Keratinocyte (primary cell): Measurements from ENCODE around the gene GCM1. TPM values are rescaled to one million over a fixed set of nuclear protein-coding genes. Genes with fewer than 3 reads are reported as not detected.

ENCODE experiments used
- DNase-seq: peaks from one replicate; pipeline ENCODE4 v3.0.0-alpha.2; 2011; ENCODE audit warnings: low read depth, missing footprints, low spot score
- FAIRE-seq: peaks from 2 replicates; lab custom pipeline; 2011; peaks lifted over from hg19 to GRCh38; lab: Jason Lieb, UNC
- H2AFZ ChIP-seq: 2 replicates; pipeline ENCODE4 v1.6.0; 2012; ENCODE audit warnings: low read length, control low read depth, inconsistent platforms; ENCODE audit not compliant: control insufficient read depth
- H3K27ac ChIP-seq: 2 replicates; pipeline ENCODE4 v1.5.1; 2011; ENCODE audit warnings: low read length; ENCODE audit not compliant: control insufficient read depth, insufficient read depth
- H3K27me3 ChIP-seq: 3 replicates; pipeline ENCODE4 v1.6.0; 2011; ENCODE audit warnings: low read length; ENCODE audit not compliant: control insufficient read depth, insufficient read depth; ENCODE audit errors: extremely low read depth
- H3K36me3 ChIP-seq, 2 experiments: 2 replicates in 1 of 2; 3 replicates in 1 of 2; pipeline ENCODE4 v1.5.1; 2011; ENCODE audit warnings: low read length in 2 of 2, mild to moderate bottlenecking in 1 of 2; ENCODE audit not compliant: control insufficient read depth in 2 of 2, insufficient read depth in 2 of 2; ENCODE audit errors: extremely low read depth in 1 of 2
- H3K4me1 ChIP-seq: 3 replicates; pipeline ENCODE4 v1.5.1; 2011; ENCODE audit warnings: low read length; ENCODE audit not compliant: control insufficient read depth, insufficient read depth; ENCODE audit errors: extremely low read depth
- H3K4me2 ChIP-seq: 3 replicates; pipeline ENCODE4 v1.6.0; 2011; ENCODE audit warnings: low read depth, low read length; ENCODE audit not compliant: control insufficient read depth, insufficient read depth; ENCODE audit errors: extremely low read depth
- H3K4me3 ChIP-seq, 3 experiments: fragments of 200-600 bp in 1 of 3; sonication (generic) in 1 of 3; 2 replicates in 2 of 3; 3 replicates in 1 of 3; pipeline ENCODE4 v1.5.1; 2011 to 2016; ENCODE audit warnings: low read length in 3 of 3, mild to moderate bottlenecking in 3 of 3, control low read depth in 2 of 3, inconsistent platforms in 1 of 3, low read depth in 1 of 3, mixed read lengths in 1 of 3, mixed run types in 1 of 3, moderate library complexity in 1 of 3; ENCODE audit not compliant: control insufficient read depth in 2 of 3, insufficient read depth in 2 of 3; ENCODE audit errors: extremely low read depth in 1 of 3
- H3K79me2 ChIP-seq: 2 replicates; pipeline ENCODE4 v1.6.0; 2012; ENCODE audit warnings: low read length; ENCODE audit not compliant: control insufficient read depth, insufficient read depth
- H3K9ac ChIP-seq: 3 replicates; pipeline ENCODE4 v1.6.0; 2011; ENCODE audit warnings: low read length; ENCODE audit not compliant: control insufficient read depth, insufficient read depth; ENCODE audit errors: extremely low read depth
- H3K9me1 ChIP-seq: 3 replicates; pipeline ENCODE4 v1.6.0; 2011; ENCODE audit warnings: low read length; ENCODE audit not compliant: control insufficient read depth, insufficient read depth; ENCODE audit errors: extremely low read depth
- H3K9me3 ChIP-seq: 2 replicates; pipeline ENCODE4 v1.5.1; 2012; ENCODE audit warnings: low read depth, low read length; ENCODE audit not compliant: control insufficient read depth
- H4K20me1 ChIP-seq: 3 replicates; pipeline ENCODE4 v1.6.0; 2011; ENCODE audit warnings: low read length; ENCODE audit not compliant: control insufficient read depth, insufficient read depth; ENCODE audit errors: extremely low read depth
- EZH2 ChIP-seq: IDR thresholded peaks from one replicate; pipeline ENCODE4 v1.6.1; 2012; ENCODE audit warnings: inconsistent platforms, mild to moderate bottlenecking, low read length, moderate library complexity
- dilution Hi-C: fragments of 300-500 bp; cut with MboI; formaldehyde crosslinking; loops from one replicate; pipeline ENCODE4 v1.7.0; 2020; ENCODE audit warnings: low sequenced_read_pairs; ENCODE audit not compliant: extremely low pct_ligation_motif_present
- polyA plus RNA-seq, 5 experiments: library from polyadenylated mRNA; depleted of rRNA in 3 of 5; stranded (reverse) in 3 of 5; stranded (forward) in 1 of 5; unstranded in 1 of 5; fragments of >200 nt; gene quantifications; 1 replicate in 1 of 5; 2 replicates in 3 of 5; 3 replicates in 1 of 5; pipeline versions ENCODE4 v1.2.1 to v1.2.3, GENCODE V29; 2011 to 2012; ENCODE audit warnings: missing spikeins in 2 of 5, low read depth in 1 of 5, low replicate concordance in 1 of 5
- TF ChIP-seq, protein P1 (sequence below), 3 experiments: IDR thresholded peaks in 1 of 3; conservative IDR thresholded peaks in 1 of 3; optimal IDR thresholded peaks in 1 of 3; 2 replicates in 2 of 3; 3 replicates in 1 of 3; pipeline versions ENCODE3 to v1.5.1; 2011; ENCODE audit warnings: low read length in 3 of 3, mild to moderate bottlenecking in 3 of 3, moderate library complexity in 2 of 3, control low read depth in 1 of 3, inconsistent platforms in 1 of 3; ENCODE audit not compliant: insufficient read depth in 2 of 3; ENCODE audit errors: extremely low read depth in 1 of 3

The GCM1 gene
- polyA plus RNA-seq, 1 donor (not counting 4 experiments of a cell fraction or from before 2014, with no cell fraction given) = not detected

DNA sequence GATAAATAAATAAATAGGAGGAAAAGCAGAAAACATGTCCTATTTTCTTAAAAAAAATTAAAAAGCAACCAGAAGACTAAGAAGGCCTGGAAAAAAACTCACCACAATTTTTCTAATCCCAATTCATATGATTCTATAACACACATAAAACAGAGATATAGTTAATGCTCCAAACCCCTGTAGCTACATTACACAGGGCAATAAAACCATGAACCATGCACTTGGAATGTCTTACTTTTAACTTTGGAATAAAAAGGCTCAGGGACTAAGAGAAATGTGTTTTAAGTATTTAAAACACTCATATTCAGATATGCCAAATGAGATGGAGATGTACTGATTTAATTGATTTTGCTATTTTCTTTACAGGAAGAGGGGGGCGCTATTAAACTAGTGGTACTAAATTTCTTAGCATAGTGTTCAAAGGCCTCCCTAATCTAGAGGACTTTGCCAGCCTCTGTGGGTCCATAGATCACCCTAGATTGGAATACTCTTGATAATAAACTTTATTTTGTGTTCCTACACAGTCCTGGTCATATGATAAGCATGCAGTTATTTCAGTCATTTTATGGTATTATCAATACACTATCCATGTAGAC is 30.3 kb upstream of the GCM1 start:
- Histone ChIP-seq H3K4me3 (no peak overlapping the region), H3K9ac (no peak overlapping the region), H3K9me3 (no peaks in the 10 kb centered on the region), H3K9me1 (no peaks in the 10 kb centered on the region), H3K27ac (no peak overlapping the region), H3K36me3 (no peaks in the 10 kb centered on the region), H3K79me2 (no peaks in the 10 kb centered on the region), H3K4me1 (no peaks in the 10 kb centered on the region), H3K27me3 (no peaks in the 10 kb centered on the region), H3K4me2 (no peak overlapping the region), H2AFZ (no peak overlapping the region), H4K20me1 (no peaks in the 10 kb centered on the region)
- dilution Hi-C loops = no loop called here
- TF ChIP-seq EZH2 = no peak
- TF ChIP-seq, protein P1, sequence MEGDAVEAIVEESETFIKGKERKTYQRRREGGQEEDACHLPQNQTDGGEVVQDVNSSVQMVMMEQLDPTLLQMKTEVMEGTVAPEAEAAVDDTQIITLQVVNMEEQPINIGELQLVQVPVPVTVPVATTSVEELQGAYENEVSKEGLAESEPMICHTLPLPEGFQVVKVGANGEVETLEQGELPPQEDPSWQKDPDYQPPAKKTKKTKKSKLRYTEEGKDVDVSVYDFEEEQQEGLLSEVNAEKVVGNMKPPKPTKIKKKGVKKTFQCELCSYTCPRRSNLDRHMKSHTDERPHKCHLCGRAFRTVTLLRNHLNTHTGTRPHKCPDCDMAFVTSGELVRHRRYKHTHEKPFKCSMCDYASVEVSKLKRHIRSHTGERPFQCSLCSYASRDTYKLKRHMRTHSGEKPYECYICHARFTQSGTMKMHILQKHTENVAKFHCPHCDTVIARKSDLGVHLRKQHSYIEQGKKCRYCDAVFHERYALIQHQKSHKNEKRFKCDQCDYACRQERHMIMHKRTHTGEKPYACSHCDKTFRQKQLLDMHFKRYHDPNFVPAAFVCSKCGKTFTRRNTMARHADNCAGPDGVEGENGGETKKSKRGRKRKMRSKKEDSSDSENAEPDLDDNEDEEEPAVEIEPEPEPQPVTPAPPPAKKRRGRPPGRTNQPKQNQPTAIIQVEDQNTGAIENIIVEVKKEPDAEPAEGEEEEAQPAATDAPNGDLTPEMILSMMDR (optimal IDR thresholded peaks at IDR 0.05 in 1 of 3, IDR thresholded peaks at IDR 0.05 in 1 of 3, conservative IDR thresholded peaks at IDR 0.05 in 1 of 3; ENCODE audit: extremely low read depth in 1 of 3, insufficient read depth in 2 of 3, low read length in 3 of 3) = no peak
- FAIRE-seq (no peak), DNase-seq (no peak)

DNA sequence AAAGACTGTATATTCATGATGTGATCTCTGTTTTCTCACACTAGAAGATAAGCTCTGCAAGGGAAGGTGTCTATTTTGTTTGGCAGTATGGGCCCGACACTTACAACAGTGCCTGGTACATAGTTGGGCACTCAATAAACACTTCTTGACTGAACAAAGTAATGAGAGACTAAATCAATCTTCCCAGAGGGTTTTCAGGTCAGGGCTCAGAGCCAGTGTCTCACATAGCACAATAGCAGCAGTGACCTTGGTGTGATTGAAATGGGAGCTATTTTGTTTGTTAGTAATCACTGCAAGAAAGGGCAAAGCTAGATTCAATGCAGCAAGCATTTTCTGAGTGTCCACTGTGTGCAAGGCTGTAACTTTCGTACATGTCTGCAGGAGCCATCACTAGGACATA is 26.4 kb upstream of the GCM1 start:
- H3K9me3 ChIP-seq = no peaks in the 10 kb centered on the region
- no peaks in the 10 kb centered on the region for H3K4me1 ChIP-seq
- FAIRE-seq (no peak), DNase-seq (no peak)
- no peaks in the 10 kb centered on the region for H3K36me3 ChIP-seq
- TF ChIP-seq, protein P1 (optimal IDR thresholded peaks at IDR 0.05 in 1 of 3, IDR thresholded peaks at IDR 0.05 in 1 of 3, conservative IDR thresholded peaks at IDR 0.05 in 1 of 3; ENCODE audit: extremely low read depth in 1 of 3, insufficient read depth in 2 of 3, low read length in 3 of 3) = no peak
- no peak for TF ChIP-seq EZH2
- H2AFZ ChIP-seq = no peak overlapping the region
- no peaks in the 10 kb centered on the region for H3K79me2 ChIP-seq
- H3K27ac ChIP-seq = no peak overlapping the region
- H3K27me3 ChIP-seq = no peaks in the 10 kb centered on the region
- no peaks in the 10 kb centered on the region for H3K9me1 ChIP-seq
- no peaks in the 10 kb centered on the region for H4K20me1 ChIP-seq
- dilution Hi-C loops = no loop called here
- no peak overlapping the region for H3K4me3 ChIP-seq
- no peak overlapping the region for H3K4me2 ChIP-seq
- H3K9ac ChIP-seq = no peak overlapping the region
